GM12878 (cell line): ENCODE data around the gene INTS13. TPM values are rescaled to one million over a fixed set of nuclear protein-coding genes. Genes with fewer than 3 reads are reported as not detected.

Experiments
- ATAC-seq: fragments of 200-7000 bp; cut with Tn5 transposase; 3 replicates; pipeline ENCODE4 v1.9.1; 2020; ENCODE audit warnings: mild to moderate bottlenecking, moderate library complexity
- BruUV-seq: library from RNA; stranded (reverse); fragments of 400-500 nt; replicated peaks from 2 replicates; lab custom pipeline; 2021; lab: Mats Ljungman, UMichigan
- CTCF ChIA-PET: fragments of 300-600 bp; sonication (Branson Sonifier 250); formaldehyde crosslinking; extraction: SDS; loops from one replicate; lab custom pipeline; 2021; ENCODE audit warnings: inconsistent platforms; lab: Yijun Ruan, JAX
- POLR2A ChIA-PET: fragments of 350-600 bp; formaldehyde crosslinking; extraction: SDS; loops from one replicate; lab custom pipeline; 2021; ENCODE audit warnings: inconsistent platforms; lab: Charles Lee
- RAD21 ChIA-PET: fragments of 300-600 bp; sonication (Branson Sonifier 250); formaldehyde crosslinking; loops from one replicate; lab custom pipeline; 2023; ENCODE audit warnings: antibody characterized with exemption; ENCODE audit not compliant: unreplicated experiment; lab: Charles Lee
- SMC1A ChIA-PET: fragments of 300-600 bp; sonication (Branson Sonifier 250); formaldehyde crosslinking; loops from one replicate; lab custom pipeline; 2023; ENCODE audit not compliant: unreplicated experiment, uncharacterized antibody; lab: Charles Lee
- DNase-seq: peaks from one replicate; pipeline ENCODE4 v3.0.0-alpha.2; 2011; ENCODE audit warnings: low read depth, low spot score
- FAIRE-seq: peaks from 3 replicates; lab custom pipeline; 2011; peaks lifted over from hg19 to GRCh38; lab: Jason Lieb, UNC
- H2AFZ ChIP-seq: 2 replicates; pipeline ENCODE4 v1.6.0; 2011; ENCODE audit warnings: low read depth, low read length, control low read depth; ENCODE audit not compliant: control insufficient read depth
- H3K27ac ChIP-seq: 2 replicates; pipeline ENCODE4 v1.5.1; 2011; ENCODE audit warnings: control low read depth; ENCODE audit not compliant: control insufficient read depth, insufficient read depth
- H3K27me3 ChIP-seq, 2 experiments: replicated peaks in 1 of 2; 2 replicates each; pipeline versions ENCODE4 v1.6.0 to v1.6.1; 2011; ENCODE audit warnings: low read length in 1 of 2; ENCODE audit not compliant: control insufficient read depth in 2 of 2, insufficient read depth in 2 of 2
- H3K36me3 ChIP-seq, 2 experiments: 2 replicates each; pipeline ENCODE4 v1.5.1; 2011; ENCODE audit warnings: low read length in 1 of 2; ENCODE audit not compliant: control insufficient read depth in 2 of 2, insufficient read depth in 2 of 2
- H3K4me1 ChIP-seq: 2 replicates; pipeline ENCODE4 v1.6.1; 2011; ENCODE audit warnings: mild to moderate bottlenecking, low read length, moderate library complexity, mixed read lengths; ENCODE audit not compliant: control insufficient read depth, insufficient read depth
- H3K4me2 ChIP-seq: 2 replicates; pipeline ENCODE4 v1.6.0; 2011; ENCODE audit warnings: control low read depth; ENCODE audit not compliant: control insufficient read depth, insufficient read depth
- H3K4me3 ChIP-seq: fragments of 200-600 bp; sonication (generic); 2 replicates; pipeline ENCODE4 v1.5.1; 2016
- H3K79me2 ChIP-seq: 2 replicates; pipeline ENCODE4 v1.6.0; 2011; ENCODE audit warnings: low read length; ENCODE audit not compliant: control insufficient read depth, insufficient read depth
- H3K9ac ChIP-seq: 2 replicates; pipeline ENCODE4 v1.8.0; 2011; ENCODE audit warnings: low read length, control low read depth, mixed read lengths; ENCODE audit not compliant: control insufficient read depth, insufficient read depth
- H3K9me3 ChIP-seq: replicated peaks from 3 replicates; pipeline ENCODE4 v1.5.1; 2011; ENCODE audit warnings: mild to moderate bottlenecking, low read length; ENCODE audit not compliant: control insufficient read depth, insufficient read depth
- H4K20me1 ChIP-seq: 2 replicates; pipeline ENCODE4 v1.6.0; 2011; ENCODE audit not compliant: control insufficient read depth, insufficient read depth
- BHLHE40 ChIP-seq, 2 experiments: fragments of 450-650 bp in 1 of 2; IDR thresholded peaks; 2 replicates each; pipeline ENCODE4 v1.6.1; 2011 to 2017; ENCODE audit warnings: low read depth in 2 of 2, borderline replicate concordance in 1 of 2, improper control_type of control experiment in 1 of 2, low read length in 1 of 2, mild to moderate bottlenecking in 1 of 2
- CBX3 ChIP-seq: fragments of 200-600 bp; sonication (generic); IDR thresholded peaks from 2 replicates; pipeline ENCODE4 v1.6.1; 2016; ENCODE audit warnings: low read depth, borderline replicate concordance
- CHD1 ChIP-seq: IDR thresholded peaks from 2 replicates; pipeline ENCODE4 v1.6.1; 2012; ENCODE audit warnings: low read depth, low read length, improper control_type of control experiment
- FOS ChIP-seq: IDR thresholded peaks from 3 replicates; pipeline ENCODE4 v1.6.1; 2011; ENCODE audit warnings: borderline replicate concordance; ENCODE audit not compliant: insufficient read length; ENCODE audit errors: extremely low read depth
- FOXK2 ChIP-seq: fragments of 450-650 bp; IDR thresholded peaks from 2 replicates; pipeline ENCODE4 v1.6.1; 2017; ENCODE audit warnings: mild to moderate bottlenecking, moderate library complexity
- HDGF ChIP-seq: fragments of 450-650 bp; IDR thresholded peaks from 2 replicates; pipeline ENCODE4 v1.6.1; 2016; ENCODE audit warnings: antibody characterized with exemption
- IKZF2 ChIP-seq, 2 experiments: fragments of 450-650 bp; IDR thresholded peaks; 2 replicates each; pipeline ENCODE4 v1.6.1; 2017; ENCODE audit warnings: mild to moderate bottlenecking in 2 of 2, moderate library complexity in 2 of 2
- MTA2 ChIP-seq: fragments of 450-650 bp; IDR thresholded peaks from 2 replicates; pipeline ENCODE4 v1.6.1; 2016; ENCODE audit warnings: low read depth, mild to moderate bottlenecking, moderate library complexity
- NFYB ChIP-seq: IDR thresholded peaks from 2 replicates; pipeline ENCODE4 v1.6.1; 2011; ENCODE audit warnings: low read depth, mild to moderate bottlenecking, low read length, improper control_type of control experiment, moderate library complexity; ENCODE audit not compliant: insufficient read depth
- NR2F1 ChIP-seq: fragments of 450-650 bp; conservative IDR thresholded peaks from 2 replicates; pipeline ENCODE4 v1.6.1; 2017; ENCODE audit warnings: mild to moderate bottlenecking
- PML ChIP-seq: IDR thresholded peaks from 2 replicates; pipeline ENCODE4 v1.6.1; 2012; ENCODE audit warnings: low read length, inconsistent platforms
- RELB ChIP-seq: fragments of 450-650 bp; IDR thresholded peaks from 2 replicates; pipeline ENCODE4 v1.6.1; 2017; ENCODE audit warnings: low read depth, mild to moderate bottlenecking, moderate library complexity
- REST ChIP-seq: IDR thresholded peaks from 2 replicates; pipeline ENCODE4 v1.6.1; 2012; ENCODE audit warnings: mild to moderate bottlenecking, low read depth, low read length
- TARDBP ChIP-seq: IDR thresholded peaks from 2 replicates; pipeline ENCODE4 v1.6.1; 2016; ENCODE audit warnings: borderline replicate concordance
- TCF3 ChIP-seq: IDR thresholded peaks from 2 replicates; pipeline ENCODE4 v1.6.1; 2012; ENCODE audit warnings: low read depth, mild to moderate bottlenecking, low read length, borderline replicate concordance; ENCODE audit not compliant: insufficient read depth
- YBX1 ChIP-seq: fragments of 450-650 bp; IDR thresholded peaks from 2 replicates; pipeline ENCODE4 v1.6.1; 2016; ENCODE audit warnings: antibody characterized with exemption
- ZNF274 ChIP-seq: IDR thresholded peaks from one replicate; pipeline ENCODE4 v1.8.0; 2011; ENCODE audit not compliant: insufficient read length, insufficient read depth
- WGBS: methylation state at CpG from one replicate; pipeline ENCODE4 v1.1.6; 2016; ENCODE audit warnings: low lambda C conversion rate; ENCODE audit not compliant: insufficient replicate concordance, insufficient coverage; ENCODE audit errors: missing lambda C conversion rate; 5-methylcytosine and 5-hydroxymethylcytosine counted together
- in situ Hi-C: fragments of 300-500 bp; cut with MboI; formaldehyde crosslinking; loops from 9 replicates; pipeline ENCODE4 v1.14.3; 2018; ENCODE audit warnings: mixed read lengths
- intact Hi-C: fragments of 100-400 bp; cut with micrococcal nuclease; formaldehyde crosslinking; loops from one replicate; pipeline ENCODE4 v1.14.2; 2022; ENCODE audit not compliant: unreplicated experiment
- polyA plus RNA-seq, 11 experiments: library from polyadenylated mRNA; depleted of rRNA in 4 of 11; unstranded in 6 of 11; stranded (reverse) in 5 of 11; fragments of >200 nt; fragmentation: Nextera tagmentation in 4 of 11; fragmentation: Illumina TruSeq in 1 of 11; extraction: Ambion mirVana in 4 of 11; extraction: Trizol in 1 of 11; gene quantifications; 1 replicate in 1 of 11; 2 replicates in 10 of 11; pipeline versions ENCODE4 v1.2.1 to v1.2.3, GENCODE V29; 2011 to 2016; ENCODE audit warnings: inconsistent platforms in 2 of 11, missing spikeins in 2 of 11, low read depth in 1 of 11
- total RNA-seq, 4 experiments: library from RNA; depleted of rRNA in 3 of 4; stranded (reverse); fragments of >200 nt in 3 of 4; fragmentation: Illumina TruSeq in 1 of 4; extraction: Trizol in 1 of 4; gene quantifications; 2 replicates each; pipeline versions ENCODE4 v1.2.1 to v1.2.3, GENCODE V29; 2013 to 2021

The INTS13 gene
- total and polyA plus RNA-seq, 10 of the 15 experiments (the other 5 are each of a cell fraction or from before 2014, with no cell fraction given), result 33.4 to 72.0 (median 59.9) TPM

- peak overlapping the region; percentile 35; the same call in 1 of the 2 replicates for H3K27ac ChIP-seq
- no peak overlapping the region for H3K4me2 ChIP-seq
- ChIA-PET RAD21 (interaction anchor here (0.5 to 2.8 kb wide), 15 partner anchors 9 to 940 kb away, joined by 3 to 25 read pairs (median 5); partner anchors contain the start of genes INTS13, ITPR2 and TM7SF3), SMC1A (interaction anchor here (0.8 to 2.6 kb wide), 27 partner anchors 9 to 853 kb away, joined by 3 to 13 read pairs (median 5); partner anchors contain the start of gene FGFR1OP2), CTCF (interaction anchor here (0.7 to 2.1 kb wide), 17 partner anchors 8 to 800 kb away, joined by 3 to 14 read pairs (median 4); partner anchors contain the start of gene BMAL2), POLR2A (interaction anchor here (0.5 to 1.2 kb wide), 8 partner anchors 9 to 381 kb away, joined by 3 to 6 read pairs (median 3); no protein-coding TSS in a partner anchor)
- H3K4me1 ChIP-seq, result peaks cover 7% of the 10 kb centered on the region
- H3K27me3 ChIP-seq, result no peaks in the 10 kb centered on the region
- FAIRE-seq, result peak; percentile 85
- H2AFZ ChIP-seq, result no peak overlapping the region
- intact Hi-C loops, result loop anchor here (1.0 kb wide), 1 partner anchor 42 kb away; the partner anchor contains the start of gene TM7SF3
- WGBS, result 2% methylated on average over 2 of the region's 2 CpGs
- no peaks in the 10 kb centered on the region; the same call in 1 of the 2 replicates for H3K79me2 ChIP-seq
- in situ Hi-C loops, result no loop called here
- BruUV-seq, result no TSS peak
- H3K36me3 ChIP-seq, result peaks cover 8 to 26% of the 10 kb centered on the region in 2 experiments
- no peak overlapping the region for H3K9ac ChIP-seq
- peak; percentile 100 for ATAC-seq
- H3K9me3 ChIP-seq, result no peaks in the 10 kb centered on the region
- H4K20me1 ChIP-seq, result no peaks in the 10 kb centered on the region
- no peak overlapping the region for H3K4me3 ChIP-seq
- peak; percentile 72 for DNase-seq
- TF ChIP-seq YBX1 (no peak), TCF3 (no peak), CBX3 (no peak), RELB (peak; percentile 94), TARDBP (no peak), BHLHE40 (IDR thresholded peaks at IDR 0.05; ENCODE audit: borderline replicate concordance in 1 of 2, low read depth in 2 of 2, low read length in 1 of 2) (peak; percentile 82 to 84; a peak in 3 of 4 replicates), HDGF (no peak), NFYB (no peak), FOS (no peak), PML (no peak), REST (peak; percentile 91), NR2F1 (0 out of 2 replicates have a peak, but pooled peaks have one; percentile 48), IKZF2 (IDR thresholded peaks at IDR 0.05) (peak; percentile 71 to 79; a peak in 3 of 4 replicates), FOXK2 (no peak), CHD1 (no peak), ZNF274 (no peak), MTA2 (peak; percentile 79; the same call in 1 of the 2 replicates)
Observed at GRCh38 chr12:26971963-26972362, 34.2 kb upstream of the INTS13 start.
